ENCODE measurements around the gene KIF5C.

GRCh38 chr2:148902798-148903197, 27.8 kb downstream of the KIF5C start:
- no peak for TF ChIP-seq CTCF (IDR thresholded peaks at IDR 0.05)
- TF ChIP-seq POLR2A (IDR thresholded peaks at IDR 0.05), result no peak

All from body of pancreas (tissue), 4 donors.